HL-60/S4 treated with phorbol 12-myristate 13-acetate at 8.2 ng/mL for 4 days and 3 days (cell line): ENCODE results near the gene SOHLH1.

Source experiments
- in situ Hi-C: fragments of 300-500 bp; cut with MboI; formaldehyde crosslinking; loops from 2 replicates; pipeline ENCODE4 v1.15.0; 2022; ENCODE audit warnings: low sequenced_read_pairs

Gene SOHLH1

DNA sequence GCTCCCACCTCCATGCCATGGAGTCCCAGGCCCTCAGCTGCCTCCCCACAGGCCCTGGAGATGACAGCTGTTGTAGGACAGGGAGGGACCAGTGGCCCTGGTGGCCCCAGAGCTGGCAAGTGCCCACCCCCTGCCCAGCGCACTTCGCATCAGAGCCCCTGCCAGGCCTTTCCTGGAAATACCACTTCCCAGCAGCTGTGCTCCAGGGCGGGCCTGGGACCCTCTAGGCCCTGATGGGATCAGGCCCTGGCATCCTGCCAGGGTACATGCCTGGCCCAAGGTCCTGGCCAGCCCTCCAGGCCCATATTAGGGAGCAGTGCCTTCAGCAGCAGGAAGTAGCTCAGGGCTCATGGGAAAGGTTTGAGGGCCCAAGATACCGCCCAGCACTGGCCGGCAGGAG lies 5.2 kb upstream of the SOHLH1 start:
- in situ Hi-C loops, result no loop called here

DNA sequence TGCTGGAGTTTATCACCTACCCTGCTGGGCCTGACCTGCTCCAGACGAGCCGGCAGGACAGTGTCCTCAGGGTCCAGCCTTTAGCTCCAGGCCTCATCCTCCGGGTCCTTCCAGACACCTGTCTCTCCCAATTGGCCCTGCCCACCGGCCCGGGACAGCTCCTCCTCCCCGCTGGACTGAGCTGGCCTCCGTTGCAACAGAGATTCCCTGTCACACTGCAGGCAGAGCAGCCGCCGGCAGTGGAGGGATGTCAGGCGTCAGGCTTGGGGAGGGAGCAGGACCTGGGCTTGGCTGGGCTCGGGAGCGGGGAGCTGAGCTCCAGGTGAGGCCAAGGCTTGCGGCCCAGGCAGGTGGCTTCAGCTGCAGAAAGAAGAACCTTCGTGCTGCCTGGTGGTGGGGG lies 4.4 kb upstream of the SOHLH1 start:
- in situ Hi-C loops, result no loop called here

DNA sequence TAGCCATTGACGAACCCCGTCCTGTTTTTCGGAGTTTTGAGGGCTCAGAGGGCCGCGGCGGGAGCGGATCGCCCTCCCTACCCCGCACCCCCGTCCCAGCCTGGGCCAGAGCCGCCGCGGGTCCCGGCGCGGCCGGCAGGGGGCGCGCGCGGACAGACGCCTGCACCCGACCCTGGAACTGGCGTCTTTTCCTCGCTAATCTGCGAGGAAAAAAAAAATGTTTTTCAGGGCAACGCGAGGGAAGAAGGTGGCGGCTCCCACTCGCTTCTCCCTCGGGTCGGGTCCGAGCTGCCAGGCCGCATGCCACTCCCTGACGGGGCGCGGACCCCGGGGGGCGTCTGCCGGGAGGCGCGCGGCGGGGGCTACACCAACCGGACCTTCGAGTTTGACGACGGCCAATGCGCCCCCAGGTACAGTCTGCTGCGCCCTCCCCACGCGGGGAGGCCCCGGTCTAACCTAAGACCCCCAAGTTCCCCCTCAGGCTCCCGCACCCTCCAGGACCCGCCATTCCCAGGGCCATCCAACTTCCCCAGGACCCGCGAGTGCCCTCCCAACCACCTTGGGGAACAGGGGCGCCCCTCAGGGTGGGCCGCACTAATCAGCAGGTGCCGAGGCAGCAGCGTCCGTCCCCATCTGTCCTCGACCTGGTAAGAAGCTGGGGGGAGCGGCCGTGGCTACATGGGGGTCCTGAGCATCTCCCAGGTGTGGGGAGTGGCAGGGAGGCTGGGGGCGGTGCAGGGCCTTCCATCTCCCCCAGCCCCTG lies 2.9 kb upstream of the SOHLH1 start, which contains the start of gene KCNT1:
Gene KCNT1 (plus strand): TSS at position 227 of the 763 bp plus-strand sequence. CDS start 74 bp downstream, at position 301.
- in situ Hi-C loops, result no loop called here

DNA sequence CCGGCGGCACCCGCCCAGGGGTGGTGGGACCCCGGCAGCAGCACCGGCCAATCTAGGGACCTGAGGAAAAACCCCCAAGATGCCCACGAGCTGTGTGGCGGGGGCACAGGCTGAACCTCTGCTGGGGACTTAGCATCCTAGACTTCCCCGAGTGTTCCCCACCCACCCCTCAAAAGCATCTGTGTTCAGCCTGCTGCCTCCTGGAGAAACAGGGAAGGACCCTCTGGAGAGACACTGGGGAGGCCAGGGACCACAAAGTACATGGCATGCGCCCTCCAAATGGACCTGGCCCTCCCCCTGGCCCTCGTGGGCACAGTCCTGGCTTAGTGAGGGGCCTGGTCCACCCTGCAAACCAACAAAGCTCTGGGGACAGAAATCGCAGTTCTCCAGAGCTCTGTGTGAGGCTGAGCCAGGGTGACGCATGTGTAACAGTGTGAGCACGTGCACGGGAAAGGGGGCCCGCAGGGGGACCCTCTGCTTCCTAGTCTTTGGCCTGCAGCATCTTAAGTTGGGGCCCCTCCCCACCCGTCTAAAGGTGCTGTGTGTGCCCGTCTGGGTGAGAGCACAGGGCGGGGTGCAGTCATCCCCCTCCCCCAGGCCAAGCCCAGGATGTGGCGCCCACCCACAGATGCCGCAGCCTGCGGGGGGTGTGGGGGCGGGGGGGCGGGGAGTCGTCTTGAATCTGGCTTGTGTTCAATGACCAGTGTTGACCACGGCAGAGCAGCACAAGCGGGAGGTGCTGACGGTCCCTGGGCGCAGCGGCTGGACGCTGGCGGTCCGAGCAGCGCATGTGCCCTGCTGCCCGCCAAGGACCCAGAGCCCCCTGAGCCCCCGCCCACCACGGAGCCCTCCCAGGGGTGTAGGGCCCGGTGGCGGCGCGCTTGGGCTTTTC lies 2.0 kb upstream of the SOHLH1 start:
- in situ Hi-C loops, result no loop called here

DNA sequence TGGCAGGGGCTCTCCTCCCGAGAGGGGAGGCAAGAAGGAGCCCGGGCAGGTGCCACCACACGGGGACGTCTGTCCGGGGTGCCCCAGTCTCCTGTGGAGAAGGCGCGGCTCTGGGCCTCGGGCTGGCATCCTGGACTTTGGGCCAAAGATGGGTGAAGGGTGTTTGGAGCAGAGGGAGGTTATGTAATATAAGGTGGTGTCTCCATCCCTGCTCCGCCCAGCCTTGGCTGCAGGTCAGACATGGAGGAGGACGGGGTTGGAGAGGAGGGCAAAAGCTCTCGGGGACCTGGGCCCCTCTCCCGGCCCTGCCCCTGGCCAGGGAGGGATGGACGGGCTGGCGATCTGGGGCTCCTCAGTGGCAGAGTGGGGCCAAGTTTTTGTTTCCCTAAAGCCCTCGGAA lies 1.2 kb upstream of the SOHLH1 start:
- in situ Hi-C loops, result no loop called here

DNA sequence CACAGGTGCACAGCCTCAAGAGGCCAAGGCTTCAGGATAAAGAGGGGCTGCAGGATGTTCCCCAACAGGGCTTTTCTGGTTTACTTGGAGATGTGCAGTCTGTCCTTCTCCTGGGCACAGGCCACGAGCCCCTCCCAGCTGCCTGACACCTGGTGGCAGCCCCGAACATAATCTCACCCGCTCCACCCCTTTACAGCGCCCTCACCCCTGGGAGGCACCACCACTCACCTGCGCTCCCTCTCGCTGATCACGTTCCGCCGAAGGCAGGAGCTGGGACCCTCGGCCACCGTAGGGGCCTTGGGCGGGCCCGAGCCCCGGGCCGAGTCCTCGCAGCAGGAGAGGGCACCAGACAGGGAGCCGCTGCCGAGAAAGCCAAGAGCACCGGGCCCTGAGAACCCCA lies 514 bp downstream of the SOHLH1 start:
- in situ Hi-C loops, result no loop called here

DNA sequence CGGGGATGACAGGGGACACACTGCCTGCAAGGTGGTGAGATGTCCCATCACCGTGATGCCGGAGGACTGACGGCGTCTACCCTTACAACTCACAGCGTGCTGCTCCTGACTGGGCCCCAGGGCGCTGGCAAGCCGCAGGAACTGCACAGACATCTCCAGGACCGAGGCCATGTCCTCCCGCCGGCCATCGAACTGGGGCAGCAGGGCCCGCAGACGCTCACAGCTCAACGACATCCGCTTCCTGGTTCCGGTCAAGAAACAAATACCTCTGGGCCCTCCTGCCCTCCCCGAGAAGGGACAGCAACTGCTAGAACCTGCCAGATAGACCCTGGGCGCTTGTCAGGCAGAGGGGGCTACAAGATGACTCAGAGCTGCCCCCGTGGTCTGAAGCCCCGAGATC lies 1.0 kb downstream of the SOHLH1 start:
- in situ Hi-C loops, result no loop called here

DNA sequence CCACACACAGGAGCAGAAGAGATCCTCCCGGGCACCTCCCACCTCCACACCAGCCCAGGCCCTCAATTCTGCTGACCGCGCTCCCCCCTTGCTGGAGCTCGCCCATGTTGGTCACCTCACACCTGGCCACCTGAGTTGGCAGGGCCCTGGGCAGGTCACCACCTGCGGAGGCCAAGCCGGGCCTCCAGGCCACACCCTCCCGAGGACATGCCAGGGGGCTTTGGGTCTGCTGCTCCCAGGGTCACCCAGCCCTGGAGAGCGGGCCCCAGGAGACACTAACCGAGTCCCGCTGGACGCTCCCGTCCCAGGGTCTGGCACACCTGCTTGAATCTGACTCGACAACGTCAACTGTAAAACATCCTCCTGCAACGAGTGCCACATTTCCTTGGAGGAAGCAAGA lies 2.1 kb downstream of the SOHLH1 start:
- in situ Hi-C loops, result no loop called here

DNA sequence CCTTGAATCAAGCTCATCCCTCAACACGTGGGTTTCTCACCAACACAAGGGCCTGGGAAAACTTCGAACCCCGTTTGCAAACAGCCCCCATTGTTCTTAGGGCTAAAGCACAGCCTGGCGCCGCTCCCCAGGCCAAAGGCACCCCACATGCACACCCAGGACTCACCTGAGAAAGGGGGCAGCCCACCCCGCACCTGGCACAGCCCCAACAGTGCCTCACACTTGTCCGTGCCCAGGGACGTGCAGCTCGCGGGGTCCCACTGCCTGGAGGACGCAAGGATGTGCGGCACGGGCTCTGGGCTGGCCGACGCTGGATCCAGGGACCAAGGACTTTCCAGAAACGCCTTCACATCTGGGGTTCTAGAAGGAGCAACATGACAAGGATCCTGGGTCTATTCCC lies 2.8 kb downstream of the SOHLH1 start:
- in situ Hi-C loops, result no loop called here

DNA sequence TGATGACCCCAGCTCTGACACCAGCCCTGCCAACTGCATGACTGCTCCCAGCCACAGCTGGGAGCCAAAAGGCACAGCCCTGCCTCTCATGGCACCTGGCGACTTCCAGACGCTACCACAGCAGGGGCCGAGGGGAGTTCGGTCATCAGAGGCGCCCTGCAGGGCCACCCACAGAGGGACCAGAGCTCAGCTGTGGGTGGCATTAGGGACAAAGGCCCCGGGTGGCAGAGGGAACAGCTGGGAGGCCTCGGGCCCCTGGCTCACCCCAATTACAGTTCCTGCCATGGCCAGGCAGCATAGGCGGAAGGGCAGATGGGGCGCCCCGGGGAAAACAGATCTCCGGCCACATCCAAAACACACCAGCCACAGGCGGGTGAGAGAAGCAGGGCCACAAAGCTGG lies 3.6 kb downstream of the SOHLH1 start:
- in situ Hi-C loops, result no loop called here

DNA sequence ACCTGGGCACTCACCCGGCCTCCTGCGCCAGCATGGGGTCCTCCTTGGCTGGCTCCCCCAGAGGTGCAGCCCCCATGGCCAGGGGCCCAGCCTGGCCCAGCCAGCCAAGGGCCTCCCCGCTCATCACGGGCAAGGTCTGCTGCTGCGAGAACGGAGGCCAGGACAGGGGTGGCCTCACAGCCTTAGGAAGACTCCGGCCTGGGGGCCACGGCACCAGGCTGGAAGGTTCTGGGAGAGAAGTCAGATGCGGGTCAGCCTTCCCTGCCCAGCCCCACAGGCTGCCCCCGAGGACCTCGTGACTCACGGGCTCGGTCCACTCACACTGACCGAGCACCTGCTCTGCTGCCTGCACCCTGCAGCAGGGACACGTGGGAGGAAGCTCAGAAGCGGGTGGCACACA lies 4.2 kb downstream of the SOHLH1 start:
- in situ Hi-C loops, result no loop called here

DNA sequence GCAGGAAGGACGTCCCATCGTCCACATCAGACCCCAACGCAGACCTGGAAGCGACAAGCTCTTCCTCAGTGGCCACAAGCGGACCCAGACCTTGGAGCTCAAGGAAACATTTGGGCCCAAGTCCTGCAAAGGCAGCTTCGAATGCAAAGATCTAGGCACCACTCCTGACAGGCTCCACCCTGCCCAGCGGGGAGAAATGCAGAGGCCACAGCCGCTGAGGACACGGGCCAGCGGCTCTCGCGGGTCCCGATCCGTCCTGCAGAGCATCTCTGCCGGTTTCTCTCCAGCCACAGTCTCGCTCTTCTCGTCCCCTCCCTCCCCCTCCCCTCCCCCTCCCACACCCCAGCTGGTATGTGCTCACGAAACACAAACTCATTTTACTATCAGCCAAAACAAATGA lies 4.9 kb downstream of the SOHLH1 start:
- in situ Hi-C loops, result no loop called here

DNA sequence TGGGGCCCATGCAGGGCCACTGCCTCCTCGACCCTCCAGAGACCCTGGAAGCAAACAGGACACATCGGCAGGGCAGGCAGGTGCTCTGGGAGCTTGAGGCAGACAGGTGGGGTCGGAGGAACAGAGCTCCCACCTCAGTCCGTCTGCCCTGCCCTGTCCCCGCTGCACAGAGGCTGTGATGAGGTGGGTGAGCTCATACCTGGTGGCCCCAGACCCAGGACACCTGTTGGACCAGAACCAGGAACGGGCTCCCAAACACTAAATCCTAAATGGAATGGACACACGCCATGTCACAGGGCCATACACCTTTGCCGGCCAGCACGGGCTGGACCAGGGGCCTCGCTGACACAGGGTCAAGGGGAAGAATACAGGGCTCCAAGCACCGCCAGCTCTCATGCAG lies 5.5 kb downstream of the SOHLH1 start:
- in situ Hi-C loops, result no loop called here

DNA sequence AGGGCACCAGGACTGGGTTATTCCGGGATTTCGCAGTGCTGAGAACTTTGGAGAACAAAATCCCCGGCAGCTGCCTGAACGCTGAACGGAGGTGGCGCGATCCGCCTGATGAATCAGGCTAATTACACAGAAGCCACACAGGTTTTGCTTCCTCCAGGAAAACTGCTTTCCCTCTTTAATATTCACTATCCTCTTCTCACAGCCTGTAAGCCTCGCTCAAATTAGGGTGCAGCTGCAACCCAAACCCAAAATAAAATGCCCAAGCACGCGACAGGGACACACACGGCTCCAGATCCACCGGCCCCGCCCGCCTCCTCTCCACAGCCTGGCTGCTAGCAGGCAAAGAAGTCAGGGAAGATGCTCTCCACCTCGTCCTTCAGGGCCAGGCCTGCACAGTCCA lies 6.0 kb downstream of the SOHLH1 start:
- in situ Hi-C loops, result no loop called here

DNA sequence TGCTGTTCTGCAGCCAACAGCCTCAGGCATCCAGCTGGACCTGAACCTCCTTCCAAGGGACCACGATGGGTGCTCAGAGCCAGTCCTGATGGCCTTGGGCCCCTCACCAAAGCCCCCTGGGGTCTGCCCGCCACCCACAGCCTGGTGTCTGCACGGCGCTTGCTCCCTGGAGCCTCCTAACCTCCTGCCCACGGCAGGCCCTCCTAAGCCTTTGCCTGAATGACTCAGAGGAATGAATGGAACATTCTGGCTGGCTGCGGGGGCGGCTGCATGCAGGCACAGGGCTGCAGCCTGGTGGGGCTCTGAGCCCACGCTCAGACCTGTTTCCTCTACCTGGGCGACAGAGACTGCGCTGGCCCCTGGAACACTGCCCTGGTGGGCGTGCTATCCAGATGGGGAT lies 6.9 kb downstream of the SOHLH1 start:
- in situ Hi-C loops, result no loop called here

DNA sequence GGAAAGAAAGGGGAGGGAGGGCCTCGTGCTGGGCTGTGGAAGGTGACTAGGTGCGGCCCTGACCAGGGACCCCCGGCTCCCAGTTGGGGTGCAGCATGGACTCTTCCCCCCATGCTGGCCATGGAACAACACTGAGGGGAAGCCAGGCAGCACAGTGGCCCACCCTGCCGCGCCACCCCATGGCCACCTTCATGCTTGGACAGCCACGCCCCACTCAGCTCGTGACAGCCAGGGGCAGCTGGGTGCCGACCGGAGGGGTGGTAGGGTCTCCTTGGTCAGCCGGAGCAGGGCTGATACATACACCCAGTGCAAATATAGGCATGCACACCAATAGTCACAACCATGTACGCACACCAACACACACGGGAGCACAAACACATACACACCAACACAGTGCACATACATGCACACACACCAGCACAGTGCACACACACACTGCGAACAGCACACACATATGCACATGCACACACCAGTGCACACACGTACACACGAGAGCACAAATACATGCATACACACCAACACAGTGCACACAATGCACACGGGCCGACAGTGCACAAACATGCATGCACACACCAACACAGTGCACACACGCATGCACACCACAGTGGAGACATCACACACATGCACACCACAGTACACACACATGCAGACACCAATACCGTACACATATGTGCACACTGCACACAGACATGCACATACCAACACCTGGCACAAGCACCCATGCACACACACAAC lies 8.3 kb downstream of the SOHLH1 start:
- in situ Hi-C loops, result no loop called here

DNA sequence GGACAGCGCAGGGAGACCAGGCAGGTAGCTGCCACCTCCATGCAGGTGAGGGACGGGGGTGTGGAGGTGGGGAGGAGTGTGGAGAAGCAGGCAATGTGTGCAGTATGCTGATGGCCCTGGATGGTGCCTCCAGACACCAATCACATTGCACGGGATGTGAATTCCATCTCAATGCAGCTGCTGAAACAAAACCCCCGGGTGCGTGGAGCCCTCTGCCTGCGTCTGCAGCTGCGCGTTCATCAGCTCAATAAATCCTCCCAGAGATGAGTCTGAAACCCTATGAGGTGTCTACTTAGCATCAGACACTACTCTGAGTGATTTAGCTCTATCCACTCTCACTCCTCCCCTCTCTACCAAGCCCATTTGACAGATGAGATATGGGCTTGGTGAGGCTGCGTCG lies 10.3 kb downstream of the SOHLH1 start:
- in situ Hi-C loops, result no loop called here

DNA sequence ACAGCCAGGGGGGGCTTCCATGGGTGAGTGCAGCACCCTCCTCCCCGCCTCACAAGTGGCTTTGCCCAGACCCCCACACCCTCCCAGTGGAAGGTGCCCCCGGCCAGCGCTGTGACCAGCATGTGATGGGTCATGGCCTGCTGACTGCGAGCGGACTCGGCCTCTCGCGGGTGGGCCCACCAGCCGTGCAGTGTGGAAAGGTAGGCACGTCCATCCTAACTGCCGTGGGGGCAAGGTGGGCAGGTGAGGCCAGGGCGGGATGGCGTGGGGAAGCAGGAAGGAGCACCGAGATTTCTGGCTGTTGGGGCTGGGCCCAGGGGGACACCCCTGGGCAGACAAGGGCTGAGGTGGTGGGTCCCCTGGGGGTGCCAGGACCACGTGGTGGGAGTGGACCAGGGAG lies 12.1 kb downstream of the SOHLH1 start:
- in situ Hi-C loops, result no loop called here

DNA sequence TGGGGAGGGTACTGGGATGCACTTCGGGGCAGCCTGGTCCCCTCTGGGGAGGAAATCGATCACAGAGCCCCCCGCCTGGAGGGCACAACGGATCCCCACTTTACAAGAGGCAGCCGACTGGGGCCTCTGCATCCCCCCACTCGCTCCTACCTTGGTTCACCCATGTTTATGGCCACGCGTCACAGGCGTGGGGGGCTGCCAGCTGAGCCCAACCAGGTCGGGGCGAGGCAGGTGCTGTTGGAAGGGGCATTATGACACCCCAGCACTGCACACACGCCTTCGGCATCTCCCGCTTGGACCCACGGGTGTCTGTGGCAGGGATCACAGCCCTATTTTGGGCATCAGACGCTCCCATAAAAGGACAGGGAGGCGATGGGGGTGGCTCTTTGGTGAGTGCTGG lies 14.6 kb downstream of the SOHLH1 start:
- in situ Hi-C loops, result no loop called here

DNA sequence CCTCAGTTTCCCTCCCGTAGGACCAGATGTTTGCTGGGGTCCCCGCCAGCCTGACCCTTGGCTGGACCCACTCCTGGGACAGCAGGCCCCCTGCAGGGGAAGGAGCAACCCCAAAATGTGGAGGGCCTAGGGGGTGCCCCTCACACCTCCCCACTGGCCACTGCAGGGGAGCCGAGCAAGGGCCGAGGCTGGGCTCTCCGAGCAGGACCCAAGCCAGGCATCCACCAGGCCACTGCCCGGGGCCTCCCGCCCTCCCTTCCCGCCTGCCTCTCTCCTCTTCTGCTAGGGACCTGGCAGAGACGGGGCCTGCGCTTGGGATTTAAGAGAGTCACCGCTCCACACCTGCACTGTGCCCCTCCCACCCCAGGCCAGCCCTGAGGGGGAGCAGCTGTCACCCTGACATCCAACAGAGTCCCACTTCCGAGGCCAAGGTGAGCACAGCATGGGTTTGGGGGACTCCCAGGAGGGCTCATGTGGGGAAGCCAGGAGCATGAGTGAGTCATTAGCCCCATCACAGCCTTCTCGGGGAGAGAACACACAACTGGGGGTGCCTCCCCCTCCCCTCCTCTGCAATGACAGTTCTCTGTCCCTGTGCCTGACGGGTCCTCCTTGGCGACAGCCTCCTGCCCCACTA lies 15.8 kb downstream of the SOHLH1 start:
- in situ Hi-C loops, result no loop called here

DNA sequence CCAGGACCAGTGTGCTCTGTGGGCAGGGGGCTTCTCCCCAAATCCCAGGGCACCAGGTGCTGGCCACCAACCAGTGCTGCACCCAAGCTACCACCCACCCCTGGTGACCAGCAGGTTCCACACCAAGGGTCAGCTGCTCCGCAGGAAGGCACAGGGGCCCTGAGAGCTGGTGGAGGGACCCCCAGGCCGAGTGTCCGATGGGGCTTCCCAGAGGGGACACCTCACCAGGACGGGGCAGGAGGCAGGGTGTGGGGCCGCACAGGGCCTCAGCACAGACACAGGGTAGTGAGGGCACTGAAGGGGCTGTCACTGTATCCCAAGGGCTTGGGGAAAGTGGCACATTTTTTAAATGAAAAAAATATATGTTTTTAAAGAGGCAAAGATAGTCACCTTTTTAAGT lies 18.1 kb downstream of the SOHLH1 start:
- in situ Hi-C loops, result no loop called here
